SK-N-SH treated with all-trans-retinoic acid at 6 μM for 48 hours (cell line): ENCODE data around the gene TBXAS1.
A peak's percentile ranks its signal among the peaks of the same experiment; 100 is the strongest.

Source experiments
- ATAC-seq: fragments of 200-7000 bp; cut with Tn5 transposase; 3 replicates; pipeline ENCODE4 v1.9.1; 2020; ENCODE audit warnings: mild to moderate bottlenecking, moderate library complexity
- ARNTL ChIP-seq: fragments of 450-650 bp; formaldehyde crosslinking; IDR thresholded peaks from 2 replicates; pipeline ENCODE4 v1.5.0; 2020; ENCODE audit warnings: low read depth, mild to moderate bottlenecking, moderate library complexity, borderline replicate concordance
- BACH2 ChIP-seq: fragments of 250-450 bp; sonication (Bioruptor Pico); IDR thresholded peaks from 2 replicates; pipeline ENCODE4 v1.9.0; 2021; ENCODE audit warnings: mild to moderate bottlenecking, borderline replicate concordance
- CSDC2 ChIP-seq: fragments of 250-450 bp; sonication (Bioruptor Pico); IDR thresholded peaks from 2 replicates; pipeline ENCODE4 v1.5.0; 2020; ENCODE audit warnings: mild to moderate bottlenecking, moderate library complexity
- CSRNP3 ChIP-seq: fragments of 250-450 bp; sonication (Bioruptor Pico); IDR thresholded peaks from 2 replicates; pipeline ENCODE4 v1.5.1; 2021; ENCODE audit warnings: mild to moderate bottlenecking, moderate library complexity
- ESRRG ChIP-seq: fragments of 250-450 bp; sonication (Bioruptor Pico); IDR thresholded peaks from 2 replicates; pipeline ENCODE4 v1.6.1; 2021; ENCODE audit warnings: mild to moderate bottlenecking
- GLIS3 ChIP-seq: fragments of 250-450 bp; sonication (Bioruptor Pico); IDR thresholded peaks from 2 replicates; pipeline ENCODE4 v1.5.0; 2020; ENCODE audit warnings: mild to moderate bottlenecking, moderate library complexity
- ISL1 ChIP-seq: fragments of 250-450 bp; sonication (Bioruptor Pico); IDR thresholded peaks from 2 replicates; pipeline ENCODE4 v2.1.2; 2022; ENCODE audit warnings: mild to moderate bottlenecking, moderate library complexity
- OSR1 ChIP-seq: fragments of 250-450 bp; sonication (Bioruptor Pico); IDR thresholded peaks from 2 replicates; pipeline ENCODE4 v1.8.0; 2022; ENCODE audit warnings: moderate library complexity, mild to moderate bottlenecking, inconsistent platforms
- PPARA ChIP-seq: fragments of 250-450 bp; sonication (Bioruptor Pico); IDR thresholded peaks from 2 replicates; pipeline ENCODE4 v1.5.0; 2020; ENCODE audit warnings: mild to moderate bottlenecking, borderline replicate concordance
- RARB ChIP-seq: fragments of 250-450 bp; sonication (Bioruptor Pico); IDR thresholded peaks from 2 replicates; pipeline ENCODE4 v1.8.0; 2021; ENCODE audit warnings: mild to moderate bottlenecking, moderate library complexity
- TCF4 ChIP-seq: fragments of 250-450 bp; sonication (Bioruptor Pico); IDR thresholded peaks from 2 replicates; pipeline ENCODE4 v1.8.0; 2021; ENCODE audit warnings: mild to moderate bottlenecking, moderate library complexity, borderline replicate concordance
- TOX ChIP-seq: fragments of 250-450 bp; sonication (Bioruptor Pico); IDR thresholded peaks from 2 replicates; pipeline ENCODE4 v1.8.0; 2021; ENCODE audit warnings: mild to moderate bottlenecking, moderate library complexity, borderline replicate concordance
- ZC3H10 ChIP-seq: fragments of 250-450 bp; sonication (Bioruptor Pico); IDR thresholded peaks from 2 replicates; pipeline ENCODE4 v1.5.1; 2021; ENCODE audit warnings: mild to moderate bottlenecking, moderate library complexity
- ZFP3 ChIP-seq: fragments of 250-450 bp; sonication (Bioruptor Pico); IDR thresholded peaks from 2 replicates; pipeline ENCODE4 v1.5.0; 2020; ENCODE audit warnings: mild to moderate bottlenecking, moderate library complexity
- ZFP30 ChIP-seq: fragments of 450-650 bp; formaldehyde crosslinking; IDR thresholded peaks from 2 replicates; pipeline ENCODE4 v1.5.0; 2022; ENCODE audit warnings: mild to moderate bottlenecking, moderate library complexity
- ZNF70 ChIP-seq: fragments of 450-650 bp; formaldehyde crosslinking; IDR thresholded peaks from 2 replicates; pipeline ENCODE4 v1.5.0; 2020; ENCODE audit warnings: mild to moderate bottlenecking, moderate library complexity
- TF ChIP-seq, protein P1 (sequence below): fragments of 250-450 bp; sonication (Bioruptor Pico); IDR thresholded peaks from 2 replicates; pipeline ENCODE4 v1.5.0; 2020; ENCODE audit warnings: mild to moderate bottlenecking, moderate library complexity

Gene TBXAS1

GRCh38 chr7:139876622-139877283 is 47.7 kb downstream of the TBXAS1 start:
- TF ChIP-seq ISL1 (CRISPR knock-in tag) (no peak), ARNTL (CRISPR knock-in tag) (no peak)
- ATAC-seq = peak; percentile 43; the same call in 2 of the 3 replicates

GRCh38 chr7:139883814-139884213 is 54.8 kb downstream of the TBXAS1 start:
- no peak for TF ChIP-seq ESRRG (CRISPR knock-in tag)
- no peak for TF ChIP-seq ZFP30 (CRISPR knock-in tag)
- no peak for TF ChIP-seq CSDC2 (CRISPR knock-in tag)
- TF ChIP-seq, all 23 proteins: peak for 0

GRCh38 chr7:139884441-139884840 is 55.4 kb downstream of the TBXAS1 start:
- TF ChIP-seq GLIS3 (no peak), ESRRG (CRISPR knock-in tag) (no peak), ZFP30 (CRISPR knock-in tag) (no peak), CSDC2 (CRISPR knock-in tag) (no peak), CSRNP3 (CRISPR knock-in tag) (no peak), ZFP3 (CRISPR knock-in tag) (no peak), BACH2 (CRISPR knock-in tag) (no peak), ZNF70 (CRISPR knock-in tag) (no peak)
- ATAC-seq = no peak

More at GRCh38 chr7:139883814-139884213, 54.8 kb downstream of the TBXAS1 start:
- ATAC-seq = no peak

- TF ChIP-seq PPARA (CRISPR knock-in tag) (no peak), RARB (CRISPR knock-in tag) (no peak), TCF4 (CRISPR knock-in tag) (no peak), ZC3H10 (CRISPR knock-in tag) (no peak), CSRNP3 (CRISPR knock-in tag) (no peak)
- TF ChIP-seq, all 23 proteins: peak for 0
- ATAC-seq = no peak
Measured at GRCh38 chr7:139885511-139885910, 56.4 kb downstream of the TBXAS1 start.

- TF ChIP-seq OSR1 = no peak
- TF ChIP-seq ZFP3 (CRISPR knock-in tag) = no peak
- no peak for TF ChIP-seq TCF4 (CRISPR knock-in tag)
- no peak for TF ChIP-seq ISL1 (CRISPR knock-in tag)
- no peak for TF ChIP-seq ZC3H10 (CRISPR knock-in tag)
- no peak for TF ChIP-seq RARB (CRISPR knock-in tag)
- TF ChIP-seq, protein P1, sequence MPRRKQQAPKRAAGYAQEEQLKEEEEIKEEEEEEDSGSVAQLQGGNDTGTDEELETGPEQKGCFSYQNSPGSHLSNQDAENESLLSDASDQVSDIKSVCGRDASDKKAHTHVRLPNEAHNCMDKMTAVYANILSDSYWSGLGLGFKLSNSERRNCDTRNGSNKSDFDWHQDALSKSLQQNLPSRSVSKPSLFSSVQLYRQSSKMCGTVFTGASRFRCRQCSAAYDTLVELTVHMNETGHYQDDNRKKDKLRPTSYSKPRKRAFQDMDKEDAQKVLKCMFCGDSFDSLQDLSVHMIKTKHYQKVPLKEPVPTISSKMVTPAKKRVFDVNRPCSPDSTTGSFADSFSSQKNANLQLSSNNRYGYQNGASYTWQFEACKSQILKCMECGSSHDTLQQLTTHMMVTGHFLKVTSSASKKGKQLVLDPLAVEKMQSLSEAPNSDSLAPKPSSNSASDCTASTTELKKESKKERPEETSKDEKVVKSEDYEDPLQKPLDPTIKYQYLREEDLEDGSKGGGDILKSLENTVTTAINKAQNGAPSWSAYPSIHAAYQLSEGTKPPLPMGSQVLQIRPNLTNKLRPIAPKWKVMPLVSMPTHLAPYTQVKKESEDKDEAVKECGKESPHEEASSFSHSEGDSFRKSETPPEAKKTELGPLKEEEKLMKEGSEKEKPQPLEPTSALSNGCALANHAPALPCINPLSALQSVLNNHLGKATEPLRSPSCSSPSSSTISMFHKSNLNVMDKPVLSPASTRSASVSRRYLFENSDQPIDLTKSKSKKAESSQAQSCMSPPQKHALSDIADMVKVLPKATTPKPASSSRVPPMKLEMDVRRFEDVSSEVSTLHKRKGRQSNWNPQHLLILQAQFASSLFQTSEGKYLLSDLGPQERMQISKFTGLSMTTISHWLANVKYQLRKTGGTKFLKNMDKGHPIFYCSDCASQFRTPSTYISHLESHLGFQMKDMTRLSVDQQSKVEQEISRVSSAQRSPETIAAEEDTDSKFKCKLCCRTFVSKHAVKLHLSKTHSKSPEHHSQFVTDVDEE (CRISPR knock-in tag) = no peak
- TF ChIP-seq, all 23 proteins: peak for 0
Measured at GRCh38 chr7:139886206-139886605, 57.1 kb downstream of the TBXAS1 start.

DNA sequence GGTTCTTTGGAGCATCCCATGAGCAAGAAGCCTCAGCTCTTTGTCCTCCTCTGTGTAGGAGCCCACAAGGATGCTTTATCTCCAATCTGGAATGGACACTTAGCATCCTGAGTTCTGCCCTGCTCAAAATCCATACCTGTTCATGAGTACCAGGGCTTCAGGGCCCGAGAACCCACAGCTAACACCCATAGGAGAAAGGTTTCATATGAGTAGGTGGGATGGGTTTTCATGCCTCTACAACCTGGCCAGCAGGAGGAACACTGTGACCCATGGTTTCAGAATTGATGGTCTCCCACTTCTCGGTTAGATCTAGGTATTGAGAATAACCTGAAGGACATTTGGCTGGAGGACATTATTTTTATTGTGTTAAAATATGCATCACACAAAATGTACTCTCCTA is 57.8 kb downstream of the TBXAS1 start:
- ATAC-seq = no peak
- TF ChIP-seq RARB (CRISPR knock-in tag) (no peak), PPARA (CRISPR knock-in tag) (no peak), TOX (CRISPR knock-in tag) (no peak)
- TF ChIP-seq, all 23 proteins: peak for 0

More at GRCh38 chr7:139886206-139886605, 57.1 kb downstream of the TBXAS1 start:
- ATAC-seq = no peak
